Adrenal gland (tissue), 5 donors: Measurements from ENCODE around the gene TBX15.

Experiments
- CTCF ChIP-seq, 6 experiments: fragments of 450-650 bp in 4 of 6; fragments of 200-600 bp in 2 of 6; sonication (generic) in 1 of 6; IDR thresholded peaks; 1 replicate in 5 of 6; 2 replicates in 1 of 6; pipeline versions ENCODE4 v1.5.1 to v1.8.0; 2016 to 2021; ENCODE audit warnings: antibody characterized with exemption in 6 of 6, mild to moderate bottlenecking in 2 of 6, moderate library complexity in 1 of 6
- POLR2A ChIP-seq, 2 donors: fragments of 450-650 bp; IDR thresholded peaks; one replicate each; pipeline ENCODE4 v1.6.1; 2017; ENCODE audit warnings: antibody characterized with exemption in 2 of 2, mild to moderate bottlenecking in 2 of 2, moderate library complexity in 1 of 2
- donor health status: DM: no; HTN: no; CAD: no.

GRCh38 chr1:118859999-118860398 is 128.1 kb downstream of the TBX15 start:
- TF ChIP-seq POLR2A (IDR thresholded peaks at IDR 0.05) (no peak), CTCF (IDR thresholded peaks at IDR 0.05) (no peak)
